ENCODE measurements around the gene NEMP1. TPM values are rescaled to one million over a fixed set of nuclear protein-coding genes. Genes with fewer than 3 reads are reported as not detected.
"Not testable (repeated sequence)": the region's sequence is repeated elsewhere in the genome, so short reads cannot be mapped to it uniquely, and the experiment has no call there.

NEMP1 gene
- total and polyA plus RNA-seq, 4 donors = 1.4 to 10.9 (median 3.2) TPM

- 84% methylated on average over 1 of the region's 1 CpG for WGBS
- no peak overlapping the region for H3K4me3 ChIP-seq (ENCODE audit: low read depth in 1 of 3, low read length in 3 of 3)
- H3K27me3 ChIP-seq (ENCODE audit: control insufficient read depth in 4 of 4, insufficient read depth in 4 of 4, low read length in 3 of 4) = no peaks in the 10 kb centered on the region
- no peak overlapping the region for H3K27ac ChIP-seq (ENCODE audit: low read depth in 1 of 2, low read length in 2 of 2)
- TF ChIP-seq HNF4A (conservative IDR thresholded peaks at IDR 0.05) (no peak), YY1 (IDR thresholded peaks at IDR 0.05) (no peak), MAX (IDR thresholded peaks at IDR 0.05) (no peak), FOXA2 (IDR thresholded peaks at IDR 0.05) (no peak), GABPA (IDR thresholded peaks at IDR 0.05 in 1 of 2, conservative IDR thresholded peaks at IDR 0.05 in 1 of 2) (no peak), REST (IDR thresholded peaks at IDR 0.05) (no peak), ZBTB33 (IDR thresholded peaks at IDR 0.05) (no peak), NR2F2 (IDR thresholded peaks at IDR 0.05) (no peak), CTCF (IDR thresholded peaks at IDR 0.05; ENCODE audit: low read depth, low read length, missing input control) (no peak), FOXA1 (IDR thresholded peaks at IDR 0.05) (no peak), RAD21 (IDR thresholded peaks at IDR 0.05) (no peak), ATF3 (IDR thresholded peaks at IDR 0.05) (no peak), HNF4G (IDR thresholded peaks at IDR 0.05) (no peak), TAF1 (conservative IDR thresholded peaks at IDR 0.05) (no peak), SP1 (IDR thresholded peaks at IDR 0.05) (no peak), JUND (IDR thresholded peaks at IDR 0.05) (no peak), RXRA (IDR thresholded peaks at IDR 0.05) (no peak)
- H3K9ac ChIP-seq (ENCODE audit: low read depth in 1 of 2, low read length in 2 of 2) = no peak overlapping the region
- no peaks in the 10 kb centered on the region for H3K4me1 ChIP-seq (ENCODE audit: control insufficient read depth in 4 of 4, insufficient read depth in 4 of 4, low read length in 3 of 4)
- no peak for DNase-seq (ENCODE audit: low spot score)
- no peaks in the 10 kb centered on the region for H3K36me3 ChIP-seq (ENCODE audit: control insufficient read depth in 4 of 4, insufficient read depth in 3 of 4, low read depth in 1 of 4, low read length in 3 of 4)
- H3K9me3 ChIP-seq (ENCODE audit: control insufficient read depth in 4 of 4, low read length in 3 of 4) = no peaks in the 10 kb centered on the region
These were observed 59.7 kb downstream of the NEMP1 start for GRCh38 chr12:57018906-57019305.

GRCh38 chr12:57018353-57018752 is 60.2 kb downstream of the NEMP1 start:
- H3K9ac ChIP-seq (ENCODE audit: low read depth in 1 of 2, low read length in 2 of 2) = not testable (repeated sequence)

More at GRCh38 chr12:57018353-57018752, 60.2 kb downstream of the NEMP1 start:
- H3K9me3 ChIP-seq (ENCODE audit: control insufficient read depth in 4 of 4, low read length in 3 of 4); H3K4me1 ChIP-seq (ENCODE audit: control insufficient read depth in 4 of 4, insufficient read depth in 4 of 4, low read length in 3 of 4); H3K27me3 ChIP-seq (ENCODE audit: control insufficient read depth in 4 of 4, insufficient read depth in 4 of 4, low read length in 3 of 4); H3K4me3 ChIP-seq (ENCODE audit: low read depth in 1 of 3, low read length in 3 of 3); H3K36me3 ChIP-seq (ENCODE audit: control insufficient read depth in 4 of 4, insufficient read depth in 3 of 4, low read depth in 1 of 4, low read length in 3 of 4); H3K27ac ChIP-seq (ENCODE audit: low read depth in 1 of 2, low read length in 2 of 2); DNase-seq (ENCODE audit: low spot score): not testable (repeated sequence)
- whole genome bisulfite sequencing = 68% methylated on average over 5 of the region's 5 CpGs

Data from liver (tissue), 9 donors.